ENCODE results near the gene CKMT2.

CKMT2 gene

DNA sequence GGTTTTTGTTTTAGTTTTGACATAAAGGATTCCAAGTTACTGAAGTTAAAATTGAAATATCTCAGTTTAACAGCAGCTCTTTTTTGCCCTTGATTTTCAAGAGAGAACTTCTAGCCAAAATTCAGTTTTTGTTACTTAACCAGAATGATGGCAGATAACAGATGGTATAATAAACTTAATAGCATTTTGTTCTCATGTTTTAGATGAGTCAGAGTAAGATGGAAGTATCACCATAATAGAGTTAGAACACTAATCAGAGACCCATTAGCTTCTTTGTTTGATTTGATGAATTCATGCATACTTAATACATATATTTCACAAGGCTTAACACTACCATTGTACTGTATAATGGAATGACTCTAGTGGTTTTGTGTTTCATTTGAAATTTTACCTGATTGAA, 80.2 kb downstream of the CKMT2 start:
- no peak for FAIRE-seq

DNA sequence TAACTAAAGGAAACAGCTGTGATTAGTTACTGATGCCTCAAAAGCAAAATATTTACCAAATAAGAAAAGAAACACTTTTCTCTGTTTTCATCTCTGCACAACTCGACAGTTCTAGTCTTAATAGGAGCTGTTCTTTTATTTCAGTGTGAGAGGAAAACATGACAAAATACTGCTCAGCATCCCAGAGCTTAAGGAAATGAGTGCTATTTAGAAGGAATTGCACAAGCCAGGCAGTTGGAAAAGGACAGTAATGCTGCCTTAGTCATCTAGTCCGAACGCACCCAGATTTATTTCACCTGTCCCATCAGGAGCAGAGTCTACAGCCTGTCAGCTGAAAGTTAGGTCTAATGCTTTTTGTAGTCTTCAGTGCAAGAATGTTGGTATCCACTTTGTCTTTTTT, 80.6 kb downstream of the CKMT2 start:
- no peak for FAIRE-seq

DNA sequence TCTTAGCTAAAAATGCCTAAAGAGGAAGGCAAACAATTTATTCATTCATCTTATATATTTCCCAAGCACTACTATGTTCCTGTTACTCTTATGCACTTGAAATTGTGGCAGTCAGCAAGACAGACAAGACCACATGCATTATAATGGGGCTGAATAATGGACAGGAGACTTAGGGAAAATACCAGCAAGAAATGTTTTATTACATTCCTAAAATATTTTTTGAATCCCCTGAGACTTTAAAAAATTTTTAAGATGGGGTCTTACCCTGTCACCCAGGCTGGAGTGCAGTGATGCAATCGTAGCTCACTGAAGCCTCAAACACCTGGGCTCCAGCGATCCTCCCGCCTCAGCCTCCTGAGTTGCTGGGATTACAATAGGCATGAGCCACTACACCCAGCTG, 81.5 kb downstream of the CKMT2 start:
- no peak for FAIRE-seq

DNA sequence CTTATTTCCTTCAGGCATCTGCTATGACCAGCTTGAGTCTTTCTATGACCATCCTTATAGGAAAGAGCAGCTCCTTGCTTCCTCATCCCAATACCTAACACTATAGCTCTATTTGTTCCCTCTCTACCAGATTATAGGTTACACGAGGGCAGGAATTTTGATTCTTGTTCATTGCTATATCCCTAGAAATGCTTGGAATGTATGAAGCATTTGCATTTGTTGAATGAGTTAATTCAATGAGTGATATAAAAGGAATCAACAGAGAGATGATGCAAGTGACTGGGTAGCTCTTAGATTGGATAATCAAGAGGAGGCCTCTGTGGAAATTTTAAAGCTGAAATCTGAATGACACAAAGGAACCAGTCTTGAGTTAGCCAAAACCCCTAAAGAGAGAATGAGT, 82.2 kb downstream of the CKMT2 start:
- no peak for FAIRE-seq

DNA sequence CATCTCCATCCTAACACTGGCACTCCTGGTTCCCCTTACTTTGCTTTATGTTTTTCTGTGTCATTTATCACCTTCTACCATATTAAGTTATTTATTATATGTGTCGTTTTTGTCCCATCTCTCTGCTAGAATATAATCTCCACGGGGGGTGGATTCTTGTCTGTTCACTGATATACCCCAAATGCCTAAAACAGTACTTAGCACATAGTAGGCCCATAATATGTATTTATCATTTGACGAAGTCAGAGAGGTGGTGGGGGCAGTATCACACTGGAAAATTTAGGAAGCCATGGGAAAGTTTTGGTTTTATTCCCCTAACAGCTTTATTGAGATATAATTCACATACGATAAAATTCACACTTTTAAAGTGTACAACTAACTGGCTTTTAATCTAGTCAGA, 82.7 kb downstream of the CKMT2 start:
- no peak for FAIRE-seq

Data from colon (tissue), 2 donors.